ENCODE results near the gene COPRS.

The COPRS gene

GRCh38 chr17:31888124-31888523 lies 29.1 kb upstream of the COPRS start:
- no peak overlapping the region for H3K4me3 ChIP-seq (ENCODE audit: control insufficient read depth, low read depth, low read length)
- TF ChIP-seq CTCF (IDR thresholded peaks at IDR 0.05; ENCODE audit: control insufficient read depth, insufficient read depth, low read depth, low read length, missing control alignments): no peak
- no peak for DNase-seq (ENCODE audit: low read depth)

- no peak for TF ChIP-seq CTCF (IDR thresholded peaks at IDR 0.05; ENCODE audit: control insufficient read depth, insufficient read depth, low read depth, low read length, missing control alignments)
- DNase-seq (ENCODE audit: low read depth): no peak
- no peak overlapping the region for H3K4me3 ChIP-seq (ENCODE audit: control insufficient read depth, low read depth, low read length)
Observed at GRCh38 chr17:31882571-31882970, 23.5 kb upstream of the COPRS start.

GRCh38 chr17:31880311-31880710 lies 21.3 kb upstream of the COPRS start:
- no peak overlapping the region for H3K4me3 ChIP-seq (ENCODE audit: control insufficient read depth, low read depth, low read length)
- no peak for DNase-seq (ENCODE audit: low read depth)
- TF ChIP-seq CTCF (IDR thresholded peaks at IDR 0.05; ENCODE audit: control insufficient read depth, insufficient read depth, low read depth, low read length, missing control alignments): no peak

- TF ChIP-seq CTCF (IDR thresholded peaks at IDR 0.05; ENCODE audit: control insufficient read depth, insufficient read depth, low read depth, low read length, missing control alignments): no peak
Observed at GRCh38 chr17:31878703-31879073, 19.6 kb upstream of the COPRS start.

GRCh38 chr17:31877911-31878702 lies 19.1 kb upstream of the COPRS start:
- no peak overlapping the region for H3K4me3 ChIP-seq (ENCODE audit: control insufficient read depth, low read depth, low read length)
- no peak for TF ChIP-seq CTCF (IDR thresholded peaks at IDR 0.05; ENCODE audit: control insufficient read depth, insufficient read depth, low read depth, low read length, missing control alignments)
- DNase-seq (ENCODE audit: low read depth): no peak

More at GRCh38 chr17:31878703-31879073, 19.6 kb upstream of the COPRS start:
- no peak overlapping the region for H3K4me3 ChIP-seq (ENCODE audit: control insufficient read depth, low read depth, low read length)
- no peak for DNase-seq (ENCODE audit: low read depth)

- no peak overlapping the region for H3K4me3 ChIP-seq (ENCODE audit: control insufficient read depth, low read depth, low read length)
- no peak for DNase-seq (ENCODE audit: low read depth)
- TF ChIP-seq CTCF (IDR thresholded peaks at IDR 0.05; ENCODE audit: control insufficient read depth, insufficient read depth, low read depth, low read length, missing control alignments): no peak
Observed at GRCh38 chr17:31877341-31877740, 18.3 kb upstream of the COPRS start.
